GM13976 (cell line): ENCODE results near the gene CHL1.

Experiments
- DNase-seq: peaks from one replicate; pipeline ENCODE4 v3.0.0; 2012; ENCODE audit warnings: low spot score
- in situ Hi-C: fragments of 300-500 bp; cut with MboI; formaldehyde crosslinking; loops from one replicate; pipeline ENCODE4 v1.12.0; 2022; ENCODE audit warnings: low sequenced_read_pairs, mixed read lengths, inconsistent platforms; ENCODE audit not compliant: unreplicated experiment
- TF ChIP-seq, protein P1 (sequence below): IDR thresholded peaks from 2 replicates; pipeline ENCODE4 v1.5.1; 2012; ENCODE audit warnings: borderline replicate concordance, mild to moderate bottlenecking; ENCODE audit not compliant: insufficient read depth; ENCODE audit errors: extremely low read depth, missing control alignments, control extremely low read depth

CHL1 gene

GRCh38 chr3:297585-297984 lies 101.0 kb downstream of the CHL1 start:
- in situ Hi-C loops, result no loop called here
- DNase-seq, result no peak
- TF ChIP-seq, protein P1, sequence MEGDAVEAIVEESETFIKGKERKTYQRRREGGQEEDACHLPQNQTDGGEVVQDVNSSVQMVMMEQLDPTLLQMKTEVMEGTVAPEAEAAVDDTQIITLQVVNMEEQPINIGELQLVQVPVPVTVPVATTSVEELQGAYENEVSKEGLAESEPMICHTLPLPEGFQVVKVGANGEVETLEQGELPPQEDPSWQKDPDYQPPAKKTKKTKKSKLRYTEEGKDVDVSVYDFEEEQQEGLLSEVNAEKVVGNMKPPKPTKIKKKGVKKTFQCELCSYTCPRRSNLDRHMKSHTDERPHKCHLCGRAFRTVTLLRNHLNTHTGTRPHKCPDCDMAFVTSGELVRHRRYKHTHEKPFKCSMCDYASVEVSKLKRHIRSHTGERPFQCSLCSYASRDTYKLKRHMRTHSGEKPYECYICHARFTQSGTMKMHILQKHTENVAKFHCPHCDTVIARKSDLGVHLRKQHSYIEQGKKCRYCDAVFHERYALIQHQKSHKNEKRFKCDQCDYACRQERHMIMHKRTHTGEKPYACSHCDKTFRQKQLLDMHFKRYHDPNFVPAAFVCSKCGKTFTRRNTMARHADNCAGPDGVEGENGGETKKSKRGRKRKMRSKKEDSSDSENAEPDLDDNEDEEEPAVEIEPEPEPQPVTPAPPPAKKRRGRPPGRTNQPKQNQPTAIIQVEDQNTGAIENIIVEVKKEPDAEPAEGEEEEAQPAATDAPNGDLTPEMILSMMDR, result no peak

- in situ Hi-C loops, result no loop called here
- DNase-seq, result no peak
- TF ChIP-seq, protein P1, result no peak
These were observed 103.2 kb downstream of the CHL1 start for GRCh38 chr3:299590-300301.

GRCh38 chr3:307182-307581 lies 110.6 kb downstream of the CHL1 start:
- in situ Hi-C loops, result no loop called here
- DNase-seq, result no peak
- TF ChIP-seq, protein P1, result no peak

DNA sequence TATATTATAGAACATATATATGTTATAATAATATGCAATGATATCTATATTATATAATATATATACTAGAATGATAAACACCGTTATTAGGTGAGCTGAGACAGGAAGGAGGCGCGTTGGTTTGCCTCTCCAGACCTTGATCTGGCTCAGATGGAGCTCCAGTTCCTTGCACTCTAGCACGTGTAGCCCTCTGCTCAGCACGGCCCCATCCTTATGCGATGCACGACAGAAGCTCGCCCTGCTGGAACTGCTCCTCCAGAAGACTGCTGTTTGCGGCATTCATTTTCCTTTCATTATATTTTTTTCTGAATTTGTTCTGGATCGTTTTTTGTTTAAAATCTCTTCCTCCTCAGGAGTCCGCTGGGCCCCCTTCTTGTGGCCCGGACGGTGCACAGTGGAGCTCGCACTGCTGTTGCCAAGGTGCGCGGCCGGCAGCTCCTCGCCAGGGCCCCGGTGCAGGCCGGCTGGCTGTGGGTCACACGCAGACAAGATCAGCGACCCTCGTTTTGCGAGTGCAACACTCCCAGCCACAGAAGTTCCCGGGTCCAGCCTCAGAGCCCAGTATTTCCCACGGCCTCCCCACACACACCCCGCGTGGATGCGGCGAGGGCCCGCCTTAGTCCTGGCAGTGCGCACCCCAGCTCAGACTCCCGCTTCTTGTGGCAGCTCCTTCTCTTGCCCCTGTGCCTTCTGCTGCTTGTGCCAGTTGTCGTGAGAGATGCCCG lies 112.2 kb downstream of the CHL1 start:
- no peak for DNase-seq
- in situ Hi-C loops, result no loop called here
- TF ChIP-seq, protein P1, result no peak

DNA sequence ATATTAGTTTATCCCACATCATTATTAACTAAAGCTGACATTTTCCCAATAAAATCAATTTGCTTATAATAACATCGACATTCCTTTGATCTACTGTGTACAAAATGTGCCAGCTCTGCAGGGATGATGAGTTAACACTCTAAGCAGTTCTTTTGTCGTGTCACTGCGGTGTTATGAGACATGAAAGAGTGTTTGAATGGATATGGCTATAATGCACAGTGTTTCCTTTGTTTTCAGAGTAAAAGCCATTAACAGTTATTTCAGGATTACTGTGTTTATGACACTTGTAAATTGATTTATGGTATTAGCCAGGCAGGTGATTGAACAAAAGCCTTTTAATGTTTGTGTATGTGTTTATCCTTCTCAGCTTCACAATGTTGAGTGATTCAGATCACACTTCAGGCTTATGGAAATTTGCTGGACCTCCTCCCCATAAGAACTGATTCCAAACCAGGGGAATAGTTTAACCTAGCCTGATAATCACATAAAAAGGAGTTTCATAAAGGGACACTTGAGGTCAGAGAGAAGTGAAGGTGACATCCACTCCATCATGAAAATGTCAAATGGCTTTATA lies 115.7 kb downstream of the CHL1 start:
- no peak for DNase-seq
- TF ChIP-seq, protein P1, result no peak
- in situ Hi-C loops, result no loop called here

DNA sequence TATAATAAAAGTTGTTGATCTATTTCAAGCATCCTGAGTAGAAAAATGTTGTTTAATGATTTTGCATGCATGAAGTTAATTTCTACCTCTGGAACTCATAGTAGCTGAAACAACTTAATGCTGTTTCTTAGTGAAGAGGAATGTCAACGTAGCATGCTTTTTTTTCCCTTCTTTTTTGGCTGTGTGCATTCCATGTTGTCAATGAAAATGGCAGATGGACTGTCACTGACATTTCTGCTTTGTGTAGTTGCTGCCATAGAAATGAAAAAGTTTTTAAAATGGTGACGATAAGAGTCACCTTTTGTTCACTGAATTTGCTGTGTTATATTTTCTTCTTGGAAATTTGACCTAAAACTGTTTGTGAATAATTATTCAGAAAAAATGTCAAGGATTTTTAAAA lies 116.3 kb downstream of the CHL1 start:
- no peak for DNase-seq
- TF ChIP-seq, protein P1, result no peak
- in situ Hi-C loops, result no loop called here
